Measurements from ENCODE around the gene NTSR2.

NTSR2 gene

GRCh38 chr2:11657646-11658045 lies 12.3 kb downstream of the NTSR2 start:
- DNase-seq: peak in 7 of 14 donors; percentile 15 to 54 (median 26)

- no peak for DNase-seq
These were observed 12.8 kb downstream of the NTSR2 start for GRCh38 chr2:11657195-11657594.

GRCh38 chr2:11656671-11657101 lies 13.3 kb downstream of the NTSR2 start:
- DNase-seq: no peak

DNA sequence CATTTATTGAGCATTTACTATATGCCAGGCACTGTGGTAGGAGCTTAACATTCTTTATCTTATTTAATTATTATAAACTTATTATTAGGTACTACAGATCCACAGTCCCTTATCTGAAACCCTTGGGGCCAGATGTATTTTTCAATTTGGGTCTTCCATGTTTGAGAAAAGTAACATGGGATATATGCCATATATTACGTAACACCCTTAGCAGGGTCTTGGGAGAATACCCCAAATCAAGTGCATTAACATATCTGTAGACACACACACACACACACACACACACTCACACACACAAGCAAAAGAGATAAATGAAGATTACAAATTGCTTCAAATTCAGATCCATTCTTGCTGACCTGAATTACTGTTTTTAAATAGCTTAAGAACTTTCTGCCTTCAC lies 13.7 kb downstream of the NTSR2 start:
- no peak for DNase-seq

DNA sequence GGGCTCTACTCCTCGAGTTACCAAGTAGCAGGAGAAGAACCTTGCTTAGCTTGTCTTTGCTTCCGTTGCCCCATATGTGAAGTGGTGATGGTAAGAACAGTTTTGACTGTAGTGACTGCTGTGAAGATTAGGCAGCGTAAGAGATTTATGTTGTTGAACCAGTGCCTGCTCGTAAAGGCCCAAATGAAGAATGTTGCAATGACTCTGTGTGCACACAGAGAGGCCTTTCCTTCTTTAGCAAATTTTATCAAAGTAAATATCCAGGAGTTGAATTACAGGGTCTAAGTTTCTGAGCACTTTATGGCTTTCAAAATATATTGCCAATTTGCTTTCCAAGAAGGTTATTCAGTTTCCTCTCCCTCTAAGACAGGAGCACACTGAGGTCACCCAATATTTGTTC lies 14.5 kb downstream of the NTSR2 start:
- DNase-seq: no peak

- peak in 4 of 14 donors; percentile 9 to 48 (median 29) for DNase-seq
These were observed 17.4 kb downstream of the NTSR2 start for GRCh38 chr2:11652553-11652952.

DNA sequence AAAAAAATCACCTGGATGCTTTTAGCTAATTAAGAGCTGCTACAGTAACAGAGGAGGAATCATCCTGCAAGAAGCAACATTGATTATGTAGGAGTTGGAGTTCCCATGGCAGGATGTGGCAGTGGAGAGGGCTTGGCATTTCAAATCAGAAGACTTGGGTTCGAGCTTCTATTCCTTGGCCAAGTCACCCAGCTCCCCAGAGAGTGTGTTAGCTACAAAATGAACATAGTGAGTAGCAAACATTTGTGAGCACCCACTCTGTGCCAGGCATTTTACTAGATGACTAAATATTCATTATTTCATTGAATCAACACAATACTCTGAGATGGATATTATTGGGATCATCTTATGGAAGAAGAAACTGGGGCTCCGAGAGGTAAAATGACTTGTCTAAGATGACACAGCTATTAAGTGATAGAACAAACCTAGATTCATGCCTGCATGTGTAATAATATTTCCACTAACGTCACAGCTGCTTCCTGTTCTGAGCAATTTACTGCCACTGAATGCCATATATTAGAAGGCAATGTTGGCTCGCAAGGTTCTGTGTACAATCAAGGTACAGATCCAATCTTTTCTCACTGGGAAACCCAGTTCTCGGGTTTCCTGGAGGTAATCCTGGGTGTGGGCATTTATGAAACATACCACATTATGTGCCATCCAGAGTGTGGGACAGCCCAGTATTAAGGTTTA lies 18.0 kb downstream of the NTSR2 start:
- DNase-seq: no peak

GRCh38 chr2:11649093-11649492 lies 20.9 kb downstream of the NTSR2 start:
- DNase-seq: no peak

GRCh38 chr2:11647834-11648600 lies 22.0 kb downstream of the NTSR2 start:
- DNase-seq: no peak

GRCh38 chr2:11646530-11646929 lies 23.5 kb downstream of the NTSR2 start:
- no peak for DNase-seq

DNA sequence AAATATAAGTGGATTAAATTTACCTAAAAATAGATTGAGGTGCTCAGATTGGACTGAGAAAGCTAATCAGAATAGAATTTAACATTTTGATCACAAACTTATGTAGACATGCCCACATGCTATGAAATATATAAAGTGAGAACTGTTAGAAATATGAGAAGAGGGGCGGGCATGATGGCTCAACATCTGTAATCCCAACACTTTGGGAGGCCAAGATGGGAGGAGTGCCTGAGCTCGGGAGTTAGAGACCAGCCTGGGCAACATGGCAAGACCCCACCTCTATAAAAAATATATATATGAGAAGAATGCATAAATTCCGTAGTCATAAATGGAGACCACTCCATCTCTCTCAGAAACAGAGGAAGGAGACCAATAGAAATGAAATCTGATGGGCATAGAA lies 25.7 kb downstream of the NTSR2 start:
- no peak for DNase-seq

GRCh38 chr2:11642972-11643371 lies 27.0 kb downstream of the NTSR2 start:
- DNase-seq: no peak

DNA sequence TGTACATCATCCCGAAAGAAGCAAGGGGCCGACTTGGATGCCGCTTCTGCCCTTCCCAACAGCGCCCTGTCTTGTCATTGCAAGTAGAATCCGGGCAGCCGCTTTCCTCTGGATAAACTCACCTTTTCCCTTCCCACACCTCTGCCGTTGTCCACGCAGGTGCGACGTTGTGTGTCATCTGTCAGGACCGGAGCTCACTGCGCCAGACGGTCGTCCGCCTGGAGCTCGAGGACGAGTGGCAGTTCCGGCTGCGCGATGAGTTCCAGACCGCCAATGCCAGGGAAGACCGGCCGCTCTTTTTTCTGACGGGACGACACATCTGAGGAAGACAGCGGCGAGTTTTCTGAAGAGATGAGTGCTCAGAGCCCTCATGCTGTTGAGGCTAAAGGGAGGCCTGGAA lies 29.9 kb downstream of the NTSR2 start:
- no peak for DNase-seq

DNA sequence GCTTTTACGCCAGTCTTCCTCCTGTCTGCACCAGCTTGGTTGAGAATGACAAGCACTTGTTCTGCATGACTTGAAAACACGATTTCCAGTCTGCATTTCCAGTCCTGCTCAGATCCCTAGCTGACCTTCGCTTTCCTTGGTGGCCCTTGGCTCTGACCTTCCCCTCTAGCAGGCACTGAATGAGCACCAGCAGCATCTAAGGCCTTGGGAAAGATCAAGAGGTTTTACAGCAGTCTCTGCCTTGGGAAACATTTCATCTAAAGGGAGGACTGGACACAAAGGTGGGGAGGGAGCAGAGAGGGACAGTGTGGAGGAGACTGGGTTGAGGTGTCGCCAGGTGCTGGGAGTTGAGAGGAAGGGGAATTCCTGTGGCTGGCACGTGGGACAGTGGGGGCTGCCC lies 30.5 kb downstream of the NTSR2 start:
- no peak for DNase-seq

DNA sequence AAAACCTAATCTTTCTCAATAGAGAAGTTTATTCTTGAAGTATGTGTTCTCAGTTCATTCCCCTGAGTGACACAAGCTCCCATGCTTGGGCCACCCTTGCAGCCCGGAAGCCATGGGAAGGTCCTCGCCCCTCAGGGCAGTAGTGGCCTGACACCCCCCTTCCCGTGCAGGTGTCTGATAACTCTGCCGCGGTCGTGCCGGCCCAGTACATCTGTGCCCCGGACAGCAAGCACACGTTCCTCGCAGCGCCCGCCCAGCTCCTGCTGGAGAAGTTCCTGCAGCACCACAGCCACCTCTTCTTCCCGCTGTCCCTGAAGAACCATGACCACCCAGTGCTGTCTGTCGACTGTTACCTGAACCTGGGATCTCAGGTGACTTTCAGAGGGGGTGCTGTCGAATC lies 32.4 kb downstream of the NTSR2 start:
- no peak for DNase-seq

GRCh38 chr2:11636593-11637295 lies 33.3 kb downstream of the NTSR2 start:
- no peak for DNase-seq

DNA sequence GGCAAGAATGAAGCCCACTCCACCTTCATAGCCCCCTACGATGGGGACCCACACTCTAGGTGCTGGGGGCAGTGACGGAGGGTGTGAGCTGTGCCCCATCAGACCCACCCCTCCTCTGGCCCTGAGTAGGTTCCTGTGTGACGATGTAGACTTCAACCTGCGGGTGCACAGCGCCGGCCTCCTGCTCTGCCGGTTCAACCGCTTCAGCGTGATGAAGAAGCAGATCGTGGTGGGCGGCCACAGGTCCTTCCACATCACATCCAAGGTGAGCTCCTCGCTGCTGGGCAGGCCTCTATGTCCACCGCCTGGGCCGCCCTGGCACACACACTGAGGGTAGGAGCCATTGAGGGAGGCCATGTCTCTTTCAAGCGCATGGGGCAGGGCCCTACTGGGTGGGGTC lies 34.9 kb downstream of the NTSR2 start:
- DNase-seq: no peak

- no peak for DNase-seq
These were observed 35.4 kb downstream of the NTSR2 start for GRCh38 chr2:11634584-11634983.

GRCh38 chr2:11633923-11634478 lies 36.0 kb downstream of the NTSR2 start:
- no peak for DNase-seq

DNA sequence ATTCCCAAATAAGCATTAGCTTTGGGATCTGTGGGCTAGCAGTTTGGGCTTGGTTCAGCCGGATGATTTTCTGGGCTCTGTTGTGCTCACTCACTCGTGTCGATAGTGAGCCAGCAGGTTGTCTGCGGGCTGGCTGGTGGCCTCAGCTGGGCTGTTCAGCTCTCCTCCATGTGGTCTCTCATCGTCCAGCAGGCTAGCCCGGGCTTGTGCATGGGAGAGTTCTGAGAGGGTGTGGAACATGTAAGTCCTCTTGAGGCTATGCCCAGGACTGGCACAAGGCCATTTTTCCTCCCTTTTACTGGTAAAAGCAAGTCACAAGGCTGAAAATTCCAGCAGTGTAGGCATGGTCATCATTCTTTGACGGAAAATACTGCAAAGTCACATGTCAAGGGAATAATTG lies 38.5 kb downstream of the NTSR2 start:
- no peak for DNase-seq

DNA sequence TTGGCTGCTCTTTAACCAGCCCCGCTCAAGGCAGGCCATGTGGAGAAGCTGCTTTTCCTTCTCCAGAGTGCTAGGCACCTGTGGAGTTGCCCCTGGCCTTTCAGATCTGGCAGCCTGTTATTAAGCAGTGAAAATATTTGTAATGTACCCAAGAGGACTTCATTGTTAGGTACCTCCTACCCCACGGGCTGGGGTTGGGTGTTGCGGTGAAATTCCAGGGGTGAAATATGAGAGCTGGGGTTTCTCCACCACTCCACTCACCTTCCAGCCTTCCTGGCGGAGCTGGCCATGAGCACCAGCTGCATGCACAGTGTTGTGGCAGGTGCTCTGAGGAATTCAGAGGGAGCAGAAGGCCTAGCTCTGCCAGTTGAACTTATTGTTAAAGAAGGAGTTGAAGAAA lies 39.1 kb downstream of the NTSR2 start:
- DNase-seq: no peak

DNA sequence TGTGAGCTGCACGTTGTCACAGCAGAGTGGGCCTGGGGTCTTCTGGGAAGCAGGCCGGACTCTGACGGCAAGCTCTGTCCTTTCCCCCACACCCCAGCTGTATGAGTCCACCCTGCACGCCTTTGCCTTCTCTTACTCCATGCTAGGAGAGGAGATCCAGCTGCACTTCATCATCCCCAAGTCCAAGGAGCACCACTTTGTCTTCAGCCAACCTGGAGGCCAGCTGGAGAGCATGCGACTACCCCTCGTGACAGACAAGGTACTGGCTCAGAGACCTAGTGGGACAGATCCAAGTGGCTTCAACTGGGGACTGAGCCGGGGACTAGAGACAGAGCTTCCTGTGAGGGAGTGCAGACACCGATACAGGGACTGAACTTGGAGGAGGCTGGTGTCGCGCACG lies 40.1 kb downstream of the NTSR2 start:
- DNase-seq: no peak

DNA sequence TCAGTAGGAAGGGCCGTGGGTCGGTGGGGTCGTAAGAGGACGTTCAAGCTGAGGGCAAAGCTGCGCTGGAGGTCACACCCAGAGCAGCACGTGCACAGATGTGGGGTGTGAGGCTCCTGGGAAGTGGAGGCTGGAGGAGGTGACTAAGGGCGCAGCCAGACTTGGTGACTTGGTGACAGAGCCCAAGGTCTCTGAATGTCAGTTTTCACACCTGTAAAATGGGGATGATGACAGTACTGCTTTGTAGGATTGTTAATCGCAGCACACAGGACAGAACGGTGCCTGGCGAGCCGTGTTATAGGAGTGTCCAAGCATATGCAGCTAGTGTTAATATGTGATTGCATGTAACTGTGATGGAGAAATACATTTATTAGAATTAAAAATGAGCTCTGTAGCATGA lies 40.8 kb downstream of the NTSR2 start:
- DNase-seq: no peak

Data from C1 segment of cervical spinal cord (tissue), 14 donors.